Left ventricle myocardium inferior (tissue), 1 donor: ENCODE results near the gene TOMM40. TPM values are rescaled to one million over a fixed set of nuclear protein-coding genes. Genes with fewer than 3 reads are reported as not detected.

ENCODE experiments used
- DNase-seq: peaks from one replicate; pipeline ENCODE4 v3.0.0-alpha.2; 2020
- H3K27ac ChIP-seq: fragments of 200-600 bp; replicated peaks from 2 replicates; pipeline ENCODE4 v1.8.0; 2021
- H3K27me3 ChIP-seq: fragments of 200-600 bp; 2 replicates; pipeline ENCODE4 v1.8.0; 2021; ENCODE audit warnings: low read depth
- H3K36me3 ChIP-seq: fragments of 200-600 bp; 2 replicates; pipeline ENCODE4 v1.8.0; 2021
- H3K4me1 ChIP-seq: fragments of 200-600 bp; 2 replicates; pipeline ENCODE4 v1.8.0; 2021
- H3K4me3 ChIP-seq: fragments of 200-600 bp; 2 replicates; pipeline ENCODE4 v1.8.0; 2021; ENCODE audit warnings: mild to moderate bottlenecking, moderate library complexity
- H3K9me3 ChIP-seq: fragments of 200-600 bp; replicated peaks from 2 replicates; pipeline ENCODE4 v1.8.0; 2021
- intact Hi-C: fragments of 100-400 bp; cut with micrococcal nuclease; formaldehyde crosslinking; loops from one replicate; pipeline ENCODE4 v1.11.0; 2022
- long read RNA-seq: library from polyadenylated mRNA; unstranded; transcript quantifications from one replicate; pipeline ENCODE4 v2.0.0, GENCODE V29; 2021
- total RNA-seq: library from RNA; stranded (reverse); fragmentation: NEBNext Ultra II Directional; extraction: Animal tissue kit (Norgen Biotek cat#: 25700); gene quantifications from one replicate; pipeline ENCODE4 v1.2.1, GENCODE V29; 2021
- TF ChIP-seq, protein P1 (sequence below): fragments of 200-600 bp; IDR thresholded peaks from 2 replicates; pipeline ENCODE4 v1.8.0; 2021; ENCODE audit warnings: antibody characterized with exemption, mild to moderate bottlenecking, borderline replicate concordance
- donor health status: DM: no; HTN: yes; CAD: no; lungs with severe emphysema.

The TOMM40 gene
- total RNA-seq = 47.3 TPM
- long read RNA-seq, transcript TOMM40-203 (9 exons, 1,725 nt) = minor isoform, 31 of 212 reads
- long read RNA-seq, transcript TOMM40-201 (10 exons, 1,707 nt) = minor isoform, 25 of 212 reads
- long read RNA-seq, transcript TOMM40-202 (10 exons, 1,709 nt) = major isoform, 140 of 212 reads
- long read RNA-seq, partial matches to known transcripts = 6 of 212 reads
- long read RNA-seq, other reads (novel, unspliced or antisense) = 9 of 212 reads

DNA sequence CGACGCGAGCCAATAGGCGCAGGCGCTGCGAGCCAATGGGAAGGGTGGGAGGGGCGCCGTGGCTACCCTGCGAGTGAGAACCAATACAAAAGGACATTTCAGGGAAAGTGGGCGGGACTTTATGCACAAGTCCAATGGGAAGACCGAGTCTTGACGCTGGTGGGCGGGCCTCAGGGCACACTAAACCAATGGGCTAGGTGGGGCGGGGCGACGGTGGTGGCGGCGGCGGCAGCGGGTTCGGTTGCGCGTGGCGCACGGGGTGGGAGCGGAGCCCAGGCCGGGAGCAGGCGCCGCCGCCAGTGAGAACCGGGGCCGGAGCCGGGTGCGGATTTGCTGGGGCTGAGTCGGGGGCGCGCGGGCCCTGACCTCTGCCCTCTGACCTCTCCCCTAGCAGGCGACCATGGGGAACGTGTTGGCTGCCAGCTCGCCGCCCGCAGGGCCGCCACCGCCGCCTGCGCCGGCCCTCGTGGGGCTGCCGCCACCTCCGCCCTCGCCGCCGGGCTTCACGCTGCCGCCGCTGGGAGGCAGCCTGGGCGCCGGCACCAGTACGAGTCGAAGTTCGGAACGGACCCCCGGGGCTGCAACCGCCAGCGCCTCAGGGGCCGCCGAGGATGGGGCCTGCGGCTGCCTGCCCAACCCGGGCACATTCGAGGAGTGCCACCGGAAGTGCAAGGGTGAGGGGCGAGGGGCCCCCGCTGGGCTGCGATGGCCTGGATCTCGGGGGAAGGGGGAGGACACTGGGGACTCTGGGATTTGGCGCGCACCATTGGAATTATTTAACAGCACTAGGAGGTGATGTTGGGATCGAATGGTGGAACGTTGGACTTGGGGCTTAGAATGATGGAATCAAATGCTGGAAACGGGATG is at the start of gene TOMM40:
TSS of gene TOMM40 (plus strand) at position 239 of the 867 bp plus-strand sequence. CDS start at position 401, 162 bp downstream.
- Histone ChIP-seq H3K9me3 (no peaks in the 10 kb centered on the region), H3K4me3 (peak within 1 kb of the TSS; percentile 86), H3K27me3 (no peaks in the 10 kb centered on the region), H3K36me3 (peaks cover 54% of the 10 kb centered on the region), H3K4me1 (peaks cover 39% of the 10 kb centered on the region), H3K27ac (peak within 1 kb of the TSS; percentile 97)
- intact Hi-C loops = no loop called here
- DNase-seq = peak; percentile 100
- TF ChIP-seq, protein P1, sequence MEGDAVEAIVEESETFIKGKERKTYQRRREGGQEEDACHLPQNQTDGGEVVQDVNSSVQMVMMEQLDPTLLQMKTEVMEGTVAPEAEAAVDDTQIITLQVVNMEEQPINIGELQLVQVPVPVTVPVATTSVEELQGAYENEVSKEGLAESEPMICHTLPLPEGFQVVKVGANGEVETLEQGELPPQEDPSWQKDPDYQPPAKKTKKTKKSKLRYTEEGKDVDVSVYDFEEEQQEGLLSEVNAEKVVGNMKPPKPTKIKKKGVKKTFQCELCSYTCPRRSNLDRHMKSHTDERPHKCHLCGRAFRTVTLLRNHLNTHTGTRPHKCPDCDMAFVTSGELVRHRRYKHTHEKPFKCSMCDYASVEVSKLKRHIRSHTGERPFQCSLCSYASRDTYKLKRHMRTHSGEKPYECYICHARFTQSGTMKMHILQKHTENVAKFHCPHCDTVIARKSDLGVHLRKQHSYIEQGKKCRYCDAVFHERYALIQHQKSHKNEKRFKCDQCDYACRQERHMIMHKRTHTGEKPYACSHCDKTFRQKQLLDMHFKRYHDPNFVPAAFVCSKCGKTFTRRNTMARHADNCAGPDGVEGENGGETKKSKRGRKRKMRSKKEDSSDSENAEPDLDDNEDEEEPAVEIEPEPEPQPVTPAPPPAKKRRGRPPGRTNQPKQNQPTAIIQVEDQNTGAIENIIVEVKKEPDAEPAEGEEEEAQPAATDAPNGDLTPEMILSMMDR = peak; percentile 12

DNA sequence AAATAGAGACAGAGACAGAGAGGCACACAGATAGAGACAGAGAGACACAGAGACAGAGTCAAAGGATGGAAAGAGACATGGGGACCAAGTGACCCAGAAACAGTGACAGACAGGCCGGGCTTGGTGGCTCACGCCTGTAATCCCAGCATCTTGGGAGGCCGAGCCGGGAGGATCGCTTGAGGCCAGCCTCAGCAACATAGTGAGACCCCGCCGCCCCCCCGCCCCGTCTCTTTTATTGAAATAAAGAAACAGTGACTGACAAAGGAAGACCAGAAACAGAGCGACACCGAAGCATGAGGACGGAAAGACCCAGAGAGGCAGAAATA is 45.8 kb upstream of the TOMM40 start:
- Histone ChIP-seq H3K4me1 (peaks cover 58% of the 10 kb centered on the region), H3K4me3 (peak overlapping the region; percentile 100), H3K36me3 (no peaks in the 10 kb centered on the region), H3K27me3 (no peaks in the 10 kb centered on the region), H3K9me3 (no peaks in the 10 kb centered on the region), H3K27ac (peak overlapping the region; percentile 96)
- TF ChIP-seq, protein P1 = no peak
- DNase-seq = no peak
- intact Hi-C loops = loop anchor here (10.0 kb wide), 1 partner anchor 50 kb away; no protein-coding TSS in a partner anchor

- peaks cover 64% of the 10 kb centered on the region for H3K4me1 ChIP-seq
- intact Hi-C loops = loop anchor here (10.0 kb wide), 1 partner anchor 51 kb away; no protein-coding TSS in a partner anchor
- no peaks in the 10 kb centered on the region for H3K9me3 ChIP-seq
- TF ChIP-seq, protein P1 = peak; percentile 70
- H3K36me3 ChIP-seq = no peaks in the 10 kb centered on the region
- peak within 1 kb of the TSS; percentile 96 for H3K27ac ChIP-seq
- H3K27me3 ChIP-seq = no peaks in the 10 kb centered on the region
- H3K4me3 ChIP-seq = peak within 1 kb of the TSS; percentile 100
- DNase-seq = peak; percentile 100
Observed at GRCh38 chr19:44845612-44846454, 45.2 kb upstream of the TOMM40 start, which contains the start of gene NECTIN2. NECTIN2 (plus strand) TSS chr19:44846297; CDS start chr19:44846526, 229 bp downstream.

DNA sequence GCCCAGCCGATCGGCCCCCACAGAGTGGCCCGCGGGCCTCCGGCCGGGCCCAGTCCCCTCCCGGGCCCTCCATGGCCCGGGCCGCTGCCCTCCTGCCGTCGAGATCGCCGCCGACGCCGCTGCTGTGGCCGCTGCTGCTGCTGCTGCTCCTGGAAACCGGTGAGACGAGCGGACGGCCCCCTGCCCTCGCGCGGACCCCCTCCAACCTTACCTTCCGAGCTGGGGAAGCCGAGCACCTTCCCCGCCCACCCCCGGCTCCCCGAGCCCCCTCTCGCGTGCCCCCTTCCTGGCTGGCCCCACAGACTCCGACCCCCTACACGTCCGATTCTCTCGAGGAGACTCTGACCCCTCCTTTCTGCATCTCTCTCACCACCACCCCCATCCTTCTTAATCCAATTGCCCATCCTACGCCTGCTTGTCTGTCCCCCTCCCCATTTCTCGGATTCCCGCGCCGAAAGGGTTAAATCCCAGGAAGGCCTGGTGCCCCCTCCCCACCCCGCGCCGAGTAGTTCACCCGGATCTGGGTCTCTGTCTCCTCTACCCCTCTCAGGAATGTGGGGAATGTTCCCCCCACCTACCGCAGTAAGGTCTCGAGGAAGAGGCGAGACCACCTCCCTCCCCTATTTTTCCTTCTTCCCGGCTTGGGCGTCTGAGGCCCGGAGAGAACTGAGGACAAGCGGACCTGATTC is 44.5 kb upstream of the TOMM40 start:
- no peak for DNase-seq
- Histone ChIP-seq H3K4me3 (peak overlapping the region; percentile 100), H3K4me1 (peaks cover 70% of the 10 kb centered on the region), H3K27me3 (no peaks in the 10 kb centered on the region), H3K9me3 (no peaks in the 10 kb centered on the region), H3K27ac (peak overlapping the region; percentile 96), H3K36me3 (no peaks in the 10 kb centered on the region)
- intact Hi-C loops = loop anchor here (10.0 kb wide), 1 partner anchor 52 kb away; no protein-coding TSS in a partner anchor
- TF ChIP-seq, protein P1 = no peak
